Ishikawa (cell line): ENCODE data around the gene SCN4A.

Experiments
- CEBPB ChIP-seq: IDR thresholded peaks from 2 replicates; pipeline ENCODE4 v1.6.1; 2012
- CREB1 ChIP-seq: IDR thresholded peaks from 2 replicates; pipeline ENCODE4 v1.6.1; 2012; ENCODE audit warnings: low read depth
- EGR1 ChIP-seq: IDR thresholded peaks from 2 replicates; pipeline ENCODE4 v1.6.1; 2012
- EP300 ChIP-seq: IDR thresholded peaks from 2 replicates; pipeline ENCODE4 v1.6.1; 2012; ENCODE audit warnings: borderline replicate concordance
- FOXM1 ChIP-seq: IDR thresholded peaks from 2 replicates; pipeline ENCODE4 v1.6.1; 2012; ENCODE audit warnings: low read depth, borderline replicate concordance
- NFIC ChIP-seq: IDR thresholded peaks from 2 replicates; pipeline ENCODE4 v1.6.1; 2012
- RAD21 ChIP-seq: IDR thresholded peaks from 2 replicates; pipeline ENCODE4 v1.6.1; 2012; ENCODE audit warnings: low read depth
- TAF1 ChIP-seq: IDR thresholded peaks from 2 replicates; pipeline ENCODE4 v1.6.1; 2012; ENCODE audit warnings: low read depth, mild to moderate bottlenecking
- TCF12 ChIP-seq: IDR thresholded peaks from 2 replicates; pipeline ENCODE4 v1.6.1; 2012; ENCODE audit warnings: low read depth
- TEAD4 ChIP-seq: IDR thresholded peaks from 2 replicates; pipeline ENCODE4 v1.6.1; 2012
- YY1 ChIP-seq: IDR thresholded peaks from 2 replicates; pipeline ENCODE4 v1.6.1; 2012; ENCODE audit warnings: low read depth
- ZBTB7A ChIP-seq: IDR thresholded peaks from 2 replicates; pipeline ENCODE4 v1.6.1; 2012; ENCODE audit warnings: low read depth
- TF ChIP-seq, protein P1 (sequence below): IDR thresholded peaks from 2 replicates; pipeline ENCODE4 v1.6.1; 2012
- TF ChIP-seq, protein P2 (sequence below): IDR thresholded peaks from 2 replicates; pipeline ENCODE4 v1.6.1; 2012; ENCODE audit warnings: low read depth, mild to moderate bottlenecking
- TF ChIP-seq, protein P3 (sequence below): IDR thresholded peaks from 2 replicates; pipeline ENCODE4 v1.6.1; 2012

Gene SCN4A

DNA sequence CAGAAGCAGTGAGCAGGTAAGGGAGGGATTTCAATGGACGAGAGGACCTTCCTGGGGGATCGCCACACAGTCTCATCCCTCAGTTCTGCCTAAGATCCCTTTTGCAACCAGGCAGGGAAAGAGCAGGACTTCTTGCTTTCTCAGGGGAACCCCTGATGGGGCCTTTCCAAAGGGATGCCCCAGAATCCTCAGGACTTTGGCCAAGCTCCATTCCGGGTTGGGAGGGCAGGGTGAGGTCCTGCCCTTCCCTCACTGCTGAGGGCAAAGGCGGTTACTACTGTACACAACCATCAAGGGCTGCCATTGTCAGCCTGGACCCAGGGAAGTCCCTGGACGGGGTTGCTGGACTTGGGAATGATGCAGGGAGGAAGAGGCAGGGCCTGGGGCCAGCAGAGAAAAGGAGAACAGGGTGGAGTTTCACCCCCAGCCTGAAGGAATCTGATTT lies 35.1 kb upstream of the SCN4A start:
- TF ChIP-seq EP300: no peak
- TF ChIP-seq CREB1: no peak
- TF ChIP-seq, protein P1, sequence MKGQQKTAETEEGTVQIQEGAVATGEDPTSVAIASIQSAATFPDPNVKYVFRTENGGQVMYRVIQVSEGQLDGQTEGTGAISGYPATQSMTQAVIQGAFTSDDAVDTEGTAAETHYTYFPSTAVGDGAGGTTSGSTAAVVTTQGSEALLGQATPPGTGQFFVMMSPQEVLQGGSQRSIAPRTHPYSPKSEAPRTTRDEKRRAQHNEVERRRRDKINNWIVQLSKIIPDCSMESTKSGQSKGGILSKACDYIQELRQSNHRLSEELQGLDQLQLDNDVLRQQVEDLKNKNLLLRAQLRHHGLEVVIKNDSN: no peak

DNA sequence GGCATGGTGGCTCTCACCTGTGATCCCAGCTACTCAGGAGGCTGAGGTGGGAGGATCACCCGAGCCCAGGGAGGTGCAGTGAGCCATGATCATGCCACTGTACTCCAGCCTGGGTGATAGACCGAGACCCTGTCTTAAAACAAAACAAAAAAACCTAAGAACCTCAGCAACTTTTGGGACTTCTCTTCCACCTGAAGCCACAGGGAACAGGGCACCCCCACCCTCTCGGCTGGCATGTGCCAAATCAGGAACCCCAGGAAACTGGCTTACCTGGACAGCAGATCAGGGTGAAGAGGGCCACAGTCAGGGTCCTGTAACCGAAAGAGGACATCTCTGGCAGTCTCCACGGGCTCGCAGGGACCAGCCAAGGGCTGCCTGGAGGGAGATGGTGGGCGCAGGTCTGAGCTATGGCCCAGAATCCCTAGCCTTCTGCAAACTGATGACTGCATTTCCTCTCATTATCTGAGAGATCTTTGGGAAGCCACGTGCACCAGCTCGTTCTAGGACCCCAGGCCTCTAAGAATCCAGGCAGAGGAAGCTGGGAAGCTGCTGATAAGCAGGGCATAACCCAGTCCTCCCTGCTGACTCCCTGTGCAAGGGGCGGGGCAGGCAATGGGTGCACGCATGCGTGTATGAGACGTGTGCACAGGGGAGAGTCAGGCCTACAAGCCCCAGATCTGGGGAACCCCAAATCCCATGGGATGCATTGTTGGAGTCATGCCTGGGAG lies 33.8 kb upstream of the SCN4A start:
- TF ChIP-seq TCF12: no peak
- no peak for TF ChIP-seq FOXM1
- TF ChIP-seq RAD21: no peak
- TF ChIP-seq ZBTB7A: no peak
- no peak for TF ChIP-seq YY1
- TF ChIP-seq NFIC: no peak
- TF ChIP-seq TEAD4: no peak
- no peak for TF ChIP-seq CREB1
- no peak for TF ChIP-seq CEBPB
- no peak for TF ChIP-seq TAF1
- no peak for TF ChIP-seq EP300
- TF ChIP-seq, protein P2, sequence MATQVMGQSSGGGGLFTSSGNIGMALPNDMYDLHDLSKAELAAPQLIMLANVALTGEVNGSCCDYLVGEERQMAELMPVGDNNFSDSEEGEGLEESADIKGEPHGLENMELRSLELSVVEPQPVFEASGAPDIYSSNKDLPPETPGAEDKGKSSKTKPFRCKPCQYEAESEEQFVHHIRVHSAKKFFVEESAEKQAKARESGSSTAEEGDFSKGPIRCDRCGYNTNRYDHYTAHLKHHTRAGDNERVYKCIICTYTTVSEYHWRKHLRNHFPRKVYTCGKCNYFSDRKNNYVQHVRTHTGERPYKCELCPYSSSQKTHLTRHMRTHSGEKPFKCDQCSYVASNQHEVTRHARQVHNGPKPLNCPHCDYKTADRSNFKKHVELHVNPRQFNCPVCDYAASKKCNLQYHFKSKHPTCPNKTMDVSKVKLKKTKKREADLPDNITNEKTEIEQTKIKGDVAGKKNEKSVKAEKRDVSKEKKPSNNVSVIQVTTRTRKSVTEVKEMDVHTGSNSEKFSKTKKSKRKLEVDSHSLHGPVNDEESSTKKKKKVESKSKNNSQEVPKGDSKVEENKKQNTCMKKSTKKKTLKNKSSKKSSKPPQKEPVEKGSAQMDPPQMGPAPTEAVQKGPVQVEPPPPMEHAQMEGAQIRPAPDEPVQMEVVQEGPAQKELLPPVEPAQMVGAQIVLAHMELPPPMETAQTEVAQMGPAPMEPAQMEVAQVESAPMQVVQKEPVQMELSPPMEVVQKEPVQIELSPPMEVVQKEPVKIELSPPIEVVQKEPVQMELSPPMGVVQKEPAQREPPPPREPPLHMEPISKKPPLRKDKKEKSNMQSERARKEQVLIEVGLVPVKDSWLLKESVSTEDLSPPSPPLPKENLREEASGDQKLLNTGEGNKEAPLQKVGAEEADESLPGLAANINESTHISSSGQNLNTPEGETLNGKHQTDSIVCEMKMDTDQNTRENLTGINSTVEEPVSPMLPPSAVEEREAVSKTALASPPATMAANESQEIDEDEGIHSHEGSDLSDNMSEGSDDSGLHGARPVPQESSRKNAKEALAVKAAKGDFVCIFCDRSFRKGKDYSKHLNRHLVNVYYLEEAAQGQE: no peak
- TF ChIP-seq, protein P1: no peak
- no peak for TF ChIP-seq EGR1
- TF ChIP-seq, protein P3, sequence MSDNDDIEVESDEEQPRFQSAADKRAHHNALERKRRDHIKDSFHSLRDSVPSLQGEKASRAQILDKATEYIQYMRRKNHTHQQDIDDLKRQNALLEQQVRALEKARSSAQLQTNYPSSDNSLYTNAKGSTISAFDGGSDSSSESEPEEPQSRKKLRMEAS: no peak

DNA sequence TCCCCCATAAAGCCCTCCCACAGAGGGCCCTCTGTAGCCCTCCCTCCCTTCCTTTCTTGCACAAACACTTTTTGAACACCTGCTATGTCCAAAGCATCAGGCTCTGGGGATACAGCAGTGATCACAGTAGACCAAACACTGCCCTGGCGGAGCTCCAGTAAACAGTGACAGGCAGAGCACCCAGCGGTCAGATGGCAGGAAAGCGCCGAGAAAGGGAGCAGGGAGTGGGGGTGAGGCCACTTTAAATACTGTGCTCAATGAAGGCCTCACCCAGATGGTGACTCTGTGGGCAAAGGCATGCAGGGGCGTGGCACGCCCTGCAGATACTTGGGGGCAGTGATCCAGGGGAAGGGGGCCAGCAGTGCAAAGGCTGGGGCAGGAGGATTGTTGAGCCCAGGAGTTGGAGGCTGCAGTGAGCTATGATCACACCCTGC lies 33.0 kb upstream of the SCN4A start:
- TF ChIP-seq NFIC: peak; percentile 12; the same call in 1 of the 2 replicates
- TF ChIP-seq, protein P3: no peak

DNA sequence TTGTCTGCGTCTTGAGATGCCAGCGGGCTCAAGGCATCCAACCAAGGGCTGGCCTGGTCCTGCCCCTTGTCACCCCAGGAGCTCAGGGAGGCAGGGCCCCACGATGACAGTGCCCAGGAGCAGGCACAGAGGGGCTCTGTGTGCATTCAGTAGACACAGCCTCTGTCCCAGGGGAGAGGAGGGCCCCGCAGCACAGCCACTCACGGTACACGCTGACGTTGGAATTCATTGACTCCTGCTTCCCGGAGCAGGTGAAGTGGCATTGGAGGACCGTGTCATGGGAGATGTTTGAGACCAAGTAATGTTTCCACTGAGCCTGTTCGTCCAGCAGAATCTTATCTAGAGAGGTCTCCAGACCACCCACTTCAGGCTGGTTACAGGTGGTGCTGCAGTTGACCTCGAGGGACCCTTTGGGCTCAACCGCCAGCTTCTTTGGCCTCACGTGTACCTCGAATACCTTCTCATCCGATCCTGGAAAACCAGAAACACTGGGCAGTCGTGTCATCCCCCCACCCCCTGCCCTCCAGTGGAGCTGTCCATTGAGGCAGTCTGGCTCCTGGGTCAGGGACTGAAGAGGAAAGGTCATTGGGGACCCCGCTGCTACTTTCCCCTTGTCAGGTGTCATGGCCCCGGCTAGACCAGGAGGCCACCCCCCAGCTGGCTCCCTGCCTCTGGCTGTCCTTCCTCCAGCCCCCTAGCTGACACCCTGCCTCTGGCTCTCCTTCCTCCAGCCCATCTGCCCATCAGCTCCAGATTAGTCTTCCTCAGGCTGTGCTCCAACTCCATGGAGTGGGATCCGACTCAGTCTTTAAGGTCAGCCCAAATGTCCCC lies 32.4 kb upstream of the SCN4A start:
- TF ChIP-seq, protein P2: no peak
- TF ChIP-seq TEAD4 (no peak), EP300 (no peak), ZBTB7A (no peak)

DNA sequence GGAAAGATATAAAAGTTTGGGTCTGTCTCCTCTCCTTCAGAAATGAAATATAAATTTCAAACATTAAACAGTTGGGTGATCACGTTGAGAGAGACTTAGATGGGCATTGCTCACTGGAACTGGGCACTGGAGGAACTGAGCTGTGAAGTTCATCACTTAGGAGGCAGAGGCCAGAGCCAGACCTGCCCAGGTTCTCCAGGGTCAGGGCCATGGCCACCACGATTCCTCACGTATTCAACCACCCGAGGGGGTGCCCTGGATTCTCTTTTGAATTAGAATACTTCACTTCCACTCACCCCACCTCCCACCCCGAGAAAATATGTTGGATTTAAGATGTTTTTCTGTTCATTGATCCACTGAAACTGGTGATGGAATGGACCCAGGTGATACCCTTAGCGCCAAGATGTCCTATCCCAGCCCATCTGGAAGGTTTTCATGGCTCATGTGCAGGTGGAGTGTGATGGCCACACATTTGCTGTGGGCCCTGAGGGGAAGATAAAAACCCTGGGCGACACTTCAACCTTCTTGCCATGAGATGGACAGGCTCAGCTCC lies 31.6 kb upstream of the SCN4A start:
- no peak for TF ChIP-seq TCF12
- TF ChIP-seq CREB1: no peak
- TF ChIP-seq EP300: no peak
- TF ChIP-seq FOXM1: no peak
- no peak for TF ChIP-seq EGR1
- no peak for TF ChIP-seq YY1
- no peak for TF ChIP-seq RAD21
- TF ChIP-seq, protein P3: no peak

DNA sequence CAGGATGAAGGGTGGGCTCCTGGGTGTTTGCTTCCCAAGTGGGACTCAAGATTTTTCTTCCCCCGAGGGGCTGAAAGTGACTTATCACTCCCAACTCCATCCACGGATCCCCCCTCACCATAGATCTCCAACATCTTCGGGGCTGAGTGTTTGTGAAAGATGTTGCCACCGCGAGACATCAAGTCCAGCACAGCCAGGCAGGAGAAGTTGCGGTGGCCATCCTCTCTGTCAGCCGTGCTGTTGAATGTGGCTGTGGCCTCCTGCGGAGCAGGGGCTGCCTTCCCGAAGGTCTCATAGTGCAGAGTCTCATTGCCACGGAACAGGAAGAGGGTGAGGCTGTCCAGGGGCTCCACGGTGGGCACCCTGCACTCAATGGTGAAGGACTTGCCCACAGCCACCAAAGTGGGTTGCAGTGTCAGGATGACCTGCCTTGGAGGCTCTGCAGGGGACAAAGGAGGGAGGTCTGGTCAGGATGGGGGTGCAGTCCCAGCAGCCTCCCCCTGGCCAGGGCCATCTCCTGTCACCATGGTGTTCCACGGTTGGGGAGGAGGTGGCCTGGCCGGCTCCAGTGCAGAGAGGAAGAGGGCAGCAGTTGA lies 30.9 kb upstream of the SCN4A start:
- TF ChIP-seq NFIC (no peak), RAD21 (no peak), FOXM1 (no peak), EGR1 (no peak), TCF12 (no peak), TAF1 (no peak), CREB1 (no peak), TEAD4 (no peak), EP300 (no peak), YY1 (no peak), ZBTB7A (no peak), CEBPB (no peak)
- TF ChIP-seq, protein P1: no peak
- TF ChIP-seq, protein P2: no peak
- TF ChIP-seq, protein P3: no peak
